ENCODE measurements around the gene NLE1. TPM values are rescaled to one million over a fixed set of nuclear protein-coding genes. Genes with fewer than 3 reads are reported as not detected.

NLE1 gene
- total and polyA plus RNA-seq, 2 of the 8 experiments (the other 6 are each of a cell fraction or from before 2014, with no cell fraction given): 50.4 to 51.5 TPM

DNA sequence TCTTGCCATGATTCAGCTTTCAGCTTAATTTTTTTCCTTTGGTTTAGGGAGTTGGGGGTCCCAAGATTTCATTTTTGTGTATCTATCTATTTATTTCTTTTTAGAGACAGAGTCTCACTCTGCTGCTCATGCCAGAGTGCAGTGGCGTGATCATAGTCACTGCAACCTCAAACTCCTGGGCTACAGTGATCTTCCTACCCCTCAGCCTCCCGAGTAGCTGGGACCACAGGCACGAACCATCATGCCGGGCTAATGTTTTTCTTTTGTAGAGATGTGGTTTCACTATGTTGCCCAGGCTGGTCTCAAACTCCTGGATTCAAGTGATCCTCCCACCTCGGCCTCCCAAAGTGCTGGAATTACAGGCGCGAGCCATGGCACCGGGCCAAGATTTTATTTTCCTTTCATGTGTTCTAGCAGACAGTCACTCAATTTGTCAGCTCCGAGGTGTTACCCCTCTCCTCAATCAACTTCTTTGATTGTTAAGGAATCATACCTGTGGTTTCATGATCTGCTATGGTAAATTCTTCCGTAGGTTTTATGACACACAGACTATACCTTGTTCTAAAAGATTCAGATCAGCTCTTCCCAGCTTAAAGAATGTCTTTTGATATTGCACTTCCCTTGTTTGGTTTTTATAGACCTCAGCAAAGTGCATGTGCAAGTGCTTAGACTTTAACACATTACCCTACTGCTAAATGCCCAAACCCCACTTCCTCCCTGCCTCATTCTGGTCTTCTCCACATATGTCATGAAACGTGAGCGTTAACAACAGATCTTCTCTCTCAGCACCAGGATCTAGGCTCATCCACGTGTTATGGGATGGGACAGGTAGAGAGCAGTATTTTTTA is 18.5 kb upstream of the NLE1 start (continued):
- no peak for TF ChIP-seq CHD7 (IDR thresholded peaks at IDR 0.05; ENCODE audit: insufficient replicate concordance, low read length)
- TF ChIP-seq TEAD4 (IDR thresholded peaks at IDR 0.05; ENCODE audit: low read depth, low read length): no peak
- TF ChIP-seq POU5F1 (IDR thresholded peaks at IDR 0.05; ENCODE audit: low read depth, low read length): no peak
- TF ChIP-seq RFX5 (IDR thresholded peaks at IDR 0.05; ENCODE audit: borderline replicate concordance, low read depth, low read length): no peak
- TF ChIP-seq NRF1 (IDR thresholded peaks at IDR 0.05; ENCODE audit: low read depth, low read length): no peak
- TF ChIP-seq, protein P1, sequence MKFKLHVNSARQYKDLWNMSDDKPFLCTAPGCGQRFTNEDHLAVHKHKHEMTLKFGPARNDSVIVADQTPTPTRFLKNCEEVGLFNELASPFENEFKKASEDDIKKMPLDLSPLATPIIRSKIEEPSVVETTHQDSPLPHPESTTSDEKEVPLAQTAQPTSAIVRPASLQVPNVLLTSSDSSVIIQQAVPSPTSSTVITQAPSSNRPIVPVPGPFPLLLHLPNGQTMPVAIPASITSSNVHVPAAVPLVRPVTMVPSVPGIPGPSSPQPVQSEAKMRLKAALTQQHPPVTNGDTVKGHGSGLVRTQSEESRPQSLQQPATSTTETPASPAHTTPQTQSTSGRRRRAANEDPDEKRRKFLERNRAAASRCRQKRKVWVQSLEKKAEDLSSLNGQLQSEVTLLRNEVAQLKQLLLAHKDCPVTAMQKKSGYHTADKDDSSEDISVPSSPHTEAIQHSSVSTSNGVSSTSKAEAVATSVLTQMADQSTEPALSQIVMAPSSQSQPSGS (IDR thresholded peaks at IDR 0.05; ENCODE audit: low read length): no peak
- TF ChIP-seq JUN (IDR thresholded peaks at IDR 0.05; ENCODE audit: low read depth, low read length): no peak
- TF ChIP-seq SIX5 (IDR thresholded peaks at IDR 0.05; ENCODE audit: low read depth, low read length): no peak
